HepG2 (cell line): ENCODE results near the gene TXLNA. TPM values are rescaled to one million over a fixed set of nuclear protein-coding genes. Genes with fewer than 3 reads are reported as not detected.

Experiments
- ATAC-seq: fragments of 200-7000 bp; cut with Tn5 transposase; 3 replicates; pipeline ENCODE4 v1.9.1; 2020; ENCODE audit warnings: mild to moderate bottlenecking, moderate library complexity
- BruUV-seq: library from RNA; stranded (reverse); fragments of 400-500 nt; replicated peaks from 2 replicates; lab custom pipeline; 2021; lab: Mats Ljungman, UMichigan
- CTCF ChIA-PET: fragments of 300-600 bp; formaldehyde crosslinking; extraction: SDS; loops from one replicate; lab custom pipeline; 2021; ENCODE audit warnings: low total read pairs, inconsistent platforms, low intra/inter-chr PET ratio; lab: Yijun Ruan, JAX
- POLR2A ChIA-PET: fragments of 350-600 bp; sonication (Branson Sonifier 250); formaldehyde crosslinking; loops from one replicate; lab custom pipeline; 2020; ENCODE audit warnings: antibody characterized with exemption, inconsistent platforms; lab: Yijun Ruan, JAX
- DNase-seq: peaks from one replicate; pipeline ENCODE4 v3.0.0-alpha.2; 2015; ENCODE audit warnings: low spot score
- FAIRE-seq: peaks from 3 replicates; lab custom pipeline; 2011; peaks lifted over from hg19 to GRCh38; lab: Jason Lieb, UNC
- H2AFZ ChIP-seq: one replicate; pipeline ENCODE4 v1.6.1; 2011; ENCODE audit warnings: low read length, inconsistent platforms
- H3K27ac ChIP-seq: fragments of 300-600 bp; 3 replicates; pipeline ENCODE4 v1.8.0; 2011; ENCODE audit warnings: mixed run types, mild to moderate bottlenecking, mixed read lengths, low read length, inconsistent platforms; ENCODE audit not compliant: insufficient read depth; ENCODE audit errors: extremely low read length
- H3K27me3 ChIP-seq, 2 experiments: fragments of 200-600 bp in 1 of 2; 2 replicates in 1 of 2; 3 replicates in 1 of 2; pipeline versions ENCODE4 v1.6.0 to v1.8.0; 2011; ENCODE audit warnings: low read length in 2 of 2, mild to moderate bottlenecking in 2 of 2, moderate library complexity in 2 of 2, inconsistent platforms in 1 of 2; ENCODE audit not compliant: insufficient read depth in 2 of 2, control insufficient read depth in 1 of 2
- H3K36me3 ChIP-seq, 2 experiments: fragments of 200-600 bp in 1 of 2; replicated peaks in 1 of 2; 2 replicates in 1 of 2; 3 replicates in 1 of 2; pipeline versions ENCODE4 v1.5.1 to v1.8.0; 2011; ENCODE audit warnings: low read length in 2 of 2, inconsistent platforms in 1 of 2; ENCODE audit not compliant: insufficient read depth in 2 of 2, control insufficient read depth in 1 of 2
- H3K4me1 ChIP-seq: 2 replicates; pipeline ENCODE4 v1.5.1; 2012; ENCODE audit warnings: low read length, inconsistent platforms; ENCODE audit not compliant: insufficient read depth
- H3K4me2 ChIP-seq: 2 replicates; pipeline ENCODE4 v1.6.0; 2011; ENCODE audit warnings: low read depth, low read length, inconsistent platforms
- H3K4me3 ChIP-seq, 3 experiments: fragments of 200-600 bp in 1 of 3; sonication (generic), shearing (Covaris generic) in 1 of 3; replicated peaks in 1 of 3; 2 replicates each; pipeline ENCODE4 v1.5.1; 2011 to 2016; ENCODE audit warnings: low read length in 3 of 3, inconsistent platforms in 2 of 3, low read depth in 2 of 3, mild to moderate bottlenecking in 2 of 3, control low read depth in 1 of 3, mixed read lengths in 1 of 3; ENCODE audit not compliant: insufficient read depth in 1 of 3
- H3K79me2 ChIP-seq: one replicate; pipeline ENCODE4 v1.6.1; 2011; ENCODE audit warnings: low read length, inconsistent platforms; ENCODE audit not compliant: insufficient read depth
- H3K9ac ChIP-seq: 2 replicates; pipeline ENCODE4 v1.6.0; 2011; ENCODE audit warnings: mild to moderate bottlenecking, low read depth, low read length, inconsistent platforms; ENCODE audit not compliant: insufficient read depth
- H3K9me3 ChIP-seq: 2 replicates; pipeline ENCODE4 v1.5.1; 2012; ENCODE audit warnings: mild to moderate bottlenecking, low read length
- H4K20me1 ChIP-seq: 2 replicates; pipeline ENCODE4 v1.6.0; 2011; ENCODE audit warnings: inconsistent platforms, mild to moderate bottlenecking, low read length, moderate library complexity; ENCODE audit not compliant: insufficient read depth
- ATF7 ChIP-seq, 2 experiments: fragments of 450-650 bp in 1 of 2; sonication (generic) in 1 of 2; formaldehyde crosslinking in 1 of 2; IDR thresholded peaks; 2 replicates each; pipeline versions ENCODE4 v1.4.0 to v1.6.1; 2016 to 2020; ENCODE audit warnings: antibody characterized with exemption in 1 of 2, mild to moderate bottlenecking in 1 of 2, missing genetic modification reagents in 1 of 2
- CBX1 ChIP-seq: IDR thresholded peaks from one replicate; pipeline ENCODE4 v1.6.1; 2016; ENCODE audit warnings: antibody characterized with exemption, low read depth
- CEBPG ChIP-seq: IDR thresholded peaks from 2 replicates; pipeline ENCODE4 v1.6.1; 2016
- DMAP1 ChIP-seq: IDR thresholded peaks from 2 replicates; pipeline ENCODE4 v1.6.1; 2016
- HOXD1 ChIP-seq: sonication (generic); formaldehyde crosslinking; IDR thresholded peaks from 2 replicates; pipeline ENCODE4 v1.5.0; 2020; ENCODE audit warnings: missing genetic modification reagents
- KLF13 ChIP-seq: sonication (generic); formaldehyde crosslinking; IDR thresholded peaks from 2 replicates; pipeline ENCODE4 v1.4.0; 2020; ENCODE audit warnings: mild to moderate bottlenecking, missing genetic modification reagents
- NFRKB ChIP-seq: fragments of 450-650 bp; IDR thresholded peaks from 2 replicates; pipeline ENCODE4 v1.6.1; 2017
- PHB2 ChIP-seq: fragments of 450-650 bp; IDR thresholded peaks from 2 replicates; pipeline ENCODE4 v1.6.1; 2018; ENCODE audit not compliant: partially characterized antibody
- RBFOX2 ChIP-seq: fragments of 200-400 bp; formaldehyde crosslinking; IDR thresholded peaks from 2 replicates; pipeline ENCODE4 v1.6.1; 2017; ENCODE audit warnings: low read depth, mild to moderate bottlenecking, low read length
- TEAD3 ChIP-seq: optimal IDR thresholded peaks from 2 replicates; pipeline ENCODE3; 2016; ENCODE audit warnings: borderline replicate concordance
- ZNF501 ChIP-seq: sonication (generic); formaldehyde crosslinking; IDR thresholded peaks from 2 replicates; pipeline ENCODE4 v1.5.1; 2020; ENCODE audit warnings: mild to moderate bottlenecking, moderate library complexity, missing genetic modification reagents
- WGBS: methylation state at CpG from one replicate; pipeline ENCODE4 v1.1.6; 2017; ENCODE audit warnings: low lambda C conversion rate; 5-methylcytosine and 5-hydroxymethylcytosine counted together
- in situ Hi-C: cut with HindIII; loops from 2 replicates; pipeline ENCODE4 v1.10.0; 2017; ENCODE audit warnings: low pct_unique_long_range_greater_than_20kb; ENCODE audit not compliant: extremely low pct_ligation_motif_present
- intact Hi-C: fragments of 100-400 bp; cut with micrococcal nuclease; formaldehyde crosslinking; loops from one replicate; pipeline ENCODE4 v1.10.0; 2022; ENCODE audit not compliant: unreplicated experiment
- polyA plus RNA-seq, 8 experiments: library from polyadenylated mRNA; depleted of rRNA in 3 of 8; stranded (reverse) in 7 of 8; unstranded in 1 of 8; fragments of >200 nt; fragmentation: Illumina TruSeq in 4 of 8; extraction: Trizol in 4 of 8; gene quantifications; 2 replicates each; pipeline versions ENCODE4 v1.2.1 to v1.2.3, GENCODE V29; 2011 to 2016; ENCODE audit warnings: low read depth in 4 of 8, missing spikeins in 1 of 8, mixed read lengths in 1 of 8; ENCODE audit not compliant: insufficient read depth in 1 of 8
- total RNA-seq, 5 experiments: library from RNA; depleted of rRNA; stranded (reverse); fragments of >200 nt; fragmentation: Illumina TruSeq; extraction: Trizol; gene quantifications; 2 replicates each; pipeline ENCODE4 v1.2.3, GENCODE V29; 2016; ENCODE audit warnings: low read depth in 1 of 5
- TF ChIP-seq, protein P1 (sequence below): sonication (generic); formaldehyde crosslinking; IDR thresholded peaks from 2 replicates; pipeline ENCODE4 v1.4.0; 2020; ENCODE audit warnings: missing genetic modification reagents
- TF ChIP-seq, protein P2 (sequence below): sonication (generic); formaldehyde crosslinking; IDR thresholded peaks from 2 replicates; pipeline ENCODE4 v1.5.0; 2020; ENCODE audit warnings: mild to moderate bottlenecking, missing genetic modification reagents
- TF ChIP-seq, protein P3 (sequence below): sonication (generic); formaldehyde crosslinking; IDR thresholded peaks from 2 replicates; pipeline ENCODE4 v1.4.0; 2020; ENCODE audit warnings: low read depth, missing genetic modification reagents

Gene TXLNA
- total and polyA plus RNA-seq, 2 of the 13 experiments (the other 11 are each of a cell fraction or from before 2014, with no cell fraction given) = 29.6 to 67.8 TPM

DNA sequence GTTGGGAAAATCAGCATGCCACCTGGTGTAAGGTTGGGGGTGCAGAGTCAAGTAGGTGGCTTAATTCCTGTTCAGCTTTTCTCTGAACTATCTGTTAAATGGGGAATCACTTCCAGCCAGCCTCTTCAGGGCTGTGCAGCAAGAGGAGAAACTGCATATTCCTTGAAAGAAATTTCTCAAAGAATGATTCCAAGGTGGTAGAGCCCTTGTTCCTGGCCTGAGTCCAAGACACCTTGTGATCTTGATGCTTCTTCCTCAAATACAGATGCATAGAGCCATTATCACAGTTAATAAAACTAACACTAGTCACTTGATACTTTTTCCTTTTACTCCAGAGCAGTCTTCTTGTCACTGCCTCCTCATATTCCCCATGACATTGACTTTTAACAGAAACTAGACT, 5.2 kb downstream of the TXLNA start:
- Histone ChIP-seq H3K27ac (no peak overlapping the region), H3K9me3 (no peaks in the 10 kb centered on the region), H3K79me2 (peaks cover 57% of the 10 kb centered on the region), H3K4me2 (no peak overlapping the region; the same call in 1 of the 2 replicates), H4K20me1 (peaks cover 2% of the 10 kb centered on the region; the same call in 1 of the 2 replicates), H3K4me3 (no peak overlapping the region), H3K4me1 (peaks cover 50% of the 10 kb centered on the region), H3K9ac (no peak overlapping the region), H3K27me3 (no peaks in the 10 kb centered on the region), H2AFZ (no peak overlapping the region), H3K36me3 (peaks cover 26 to 61% of the 10 kb centered on the region in 2 experiments)
- TF ChIP-seq ATF7 (IDR thresholded peaks at IDR 0.05) (no peak), ATF7 (CRISPR knock-in tag; IDR thresholded peaks at IDR 0.05) (no peak), PHB2 (no peak), NFRKB (no peak), RBFOX2 (0 out of 2 replicates have a peak, but pooled peaks have one; percentile 16)
- in situ Hi-C loops = no loop called here
- ATAC-seq = no peak
- CTCF ChIA-PET = no interaction called here
- BruUV-seq = no TSS peak
- no peak for DNase-seq
- intact Hi-C loops = no loop called here
- no peak for FAIRE-seq
- POLR2A ChIA-PET = interaction anchor here (1.1 kb wide), 1 partner anchor 77 kb away, joined by 3 read pairs; the partner anchor contains the start of gene KPNA6

DNA sequence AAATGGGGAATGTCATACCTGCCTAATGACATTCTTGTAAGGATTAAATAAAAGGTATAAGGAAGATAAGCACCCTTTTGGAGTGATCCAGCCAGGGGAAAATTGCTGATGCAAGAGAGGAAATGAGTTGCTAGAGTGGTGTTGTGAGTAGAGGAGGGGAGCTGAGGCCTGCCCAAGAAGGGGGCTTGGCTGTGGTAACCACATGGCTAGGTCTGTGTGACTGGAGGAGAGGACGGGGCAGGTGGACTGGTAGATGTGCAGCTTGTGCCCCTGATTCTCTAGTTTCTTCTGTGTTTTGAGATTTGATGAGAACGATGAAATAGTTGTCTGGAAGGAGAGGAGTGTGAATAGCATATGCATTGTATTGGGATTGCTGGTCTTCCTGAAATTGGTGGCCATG, 6.6 kb downstream of the TXLNA start:
- H3K36me3 ChIP-seq = peaks cover 32 to 74% of the 10 kb centered on the region in 2 experiments
- H3K27me3 ChIP-seq = no peaks in the 10 kb centered on the region
- H3K79me2 ChIP-seq = peaks cover 46% of the 10 kb centered on the region
- in situ Hi-C loops = no loop called here
- 98% methylated on average over 2 of the region's 2 CpGs for WGBS
- H3K4me3 ChIP-seq = no peak overlapping the region
- ATAC-seq (no peak), DNase-seq (no peak), FAIRE-seq (no peak)
- intact Hi-C loops = no loop called here
- no peak overlapping the region for H2AFZ ChIP-seq
- ChIA-PET POLR2A (no interaction called here), CTCF (no interaction called here)
- H3K9ac ChIP-seq = no peak overlapping the region
- H4K20me1 ChIP-seq = peaks cover 2% of the 10 kb centered on the region; the same call in 1 of the 2 replicates
- no peaks in the 10 kb centered on the region for H3K9me3 ChIP-seq
- H3K27ac ChIP-seq = no peak overlapping the region
- BruUV-seq = TSS peak; percentile 4
- peak overlapping the region; percentile 30 for H3K4me2 ChIP-seq
- peaks cover 43% of the 10 kb centered on the region for H3K4me1 ChIP-seq
- TF ChIP-seq ZNF501 (CRISPR knock-in tag) = no peak
- TF ChIP-seq CBX1 = no peak
- peak; percentile 48; the same call in 1 of the 2 replicates for TF ChIP-seq CEBPG (CRISPR knock-in tag)
- TF ChIP-seq, protein P1, sequence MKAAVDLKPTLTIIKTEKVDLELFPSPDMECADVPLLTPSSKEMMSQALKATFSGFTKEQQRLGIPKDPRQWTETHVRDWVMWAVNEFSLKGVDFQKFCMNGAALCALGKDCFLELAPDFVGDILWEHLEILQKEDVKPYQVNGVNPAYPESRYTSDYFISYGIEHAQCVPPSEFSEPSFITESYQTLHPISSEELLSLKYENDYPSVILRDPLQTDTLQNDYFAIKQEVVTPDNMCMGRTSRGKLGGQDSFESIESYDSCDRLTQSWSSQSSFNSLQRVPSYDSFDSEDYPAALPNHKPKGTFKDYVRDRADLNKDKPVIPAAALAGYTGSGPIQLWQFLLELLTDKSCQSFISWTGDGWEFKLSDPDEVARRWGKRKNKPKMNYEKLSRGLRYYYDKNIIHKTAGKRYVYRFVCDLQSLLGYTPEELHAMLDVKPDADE = no peak
- TF ChIP-seq, protein P2, sequence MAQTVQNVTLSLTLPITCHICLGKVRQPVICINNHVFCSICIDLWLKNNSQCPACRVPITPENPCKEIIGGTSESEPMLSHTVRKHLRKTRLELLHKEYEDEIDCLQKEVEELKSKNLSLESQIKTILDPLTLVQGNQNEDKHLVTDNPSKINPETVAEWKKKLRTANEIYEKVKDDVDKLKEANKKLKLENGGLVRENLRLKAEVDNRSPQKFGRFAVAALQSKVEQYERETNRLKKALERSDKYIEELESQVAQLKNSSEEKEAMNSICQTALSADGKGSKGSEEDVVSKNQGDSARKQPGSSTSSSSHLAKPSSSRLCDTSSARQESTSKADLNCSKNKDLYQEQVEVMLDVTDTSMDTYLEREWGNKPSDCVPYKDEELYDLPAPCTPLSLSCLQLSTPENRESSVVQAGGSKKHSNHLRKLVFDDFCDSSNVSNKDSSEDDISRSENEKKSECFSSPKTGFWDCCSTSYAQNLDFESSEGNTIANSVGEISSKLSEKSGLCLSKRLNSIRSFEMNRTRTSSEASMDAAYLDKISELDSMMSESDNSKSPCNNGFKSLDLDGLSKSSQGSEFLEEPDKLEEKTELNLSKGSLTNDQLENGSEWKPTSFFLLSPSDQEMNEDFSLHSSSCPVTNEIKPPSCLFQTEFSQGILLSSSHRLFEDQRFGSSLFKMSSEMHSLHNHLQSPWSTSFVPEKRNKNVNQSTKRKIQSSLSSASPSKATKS (CRISPR knock-in tag) = no peak
- TF ChIP-seq, protein P3, sequence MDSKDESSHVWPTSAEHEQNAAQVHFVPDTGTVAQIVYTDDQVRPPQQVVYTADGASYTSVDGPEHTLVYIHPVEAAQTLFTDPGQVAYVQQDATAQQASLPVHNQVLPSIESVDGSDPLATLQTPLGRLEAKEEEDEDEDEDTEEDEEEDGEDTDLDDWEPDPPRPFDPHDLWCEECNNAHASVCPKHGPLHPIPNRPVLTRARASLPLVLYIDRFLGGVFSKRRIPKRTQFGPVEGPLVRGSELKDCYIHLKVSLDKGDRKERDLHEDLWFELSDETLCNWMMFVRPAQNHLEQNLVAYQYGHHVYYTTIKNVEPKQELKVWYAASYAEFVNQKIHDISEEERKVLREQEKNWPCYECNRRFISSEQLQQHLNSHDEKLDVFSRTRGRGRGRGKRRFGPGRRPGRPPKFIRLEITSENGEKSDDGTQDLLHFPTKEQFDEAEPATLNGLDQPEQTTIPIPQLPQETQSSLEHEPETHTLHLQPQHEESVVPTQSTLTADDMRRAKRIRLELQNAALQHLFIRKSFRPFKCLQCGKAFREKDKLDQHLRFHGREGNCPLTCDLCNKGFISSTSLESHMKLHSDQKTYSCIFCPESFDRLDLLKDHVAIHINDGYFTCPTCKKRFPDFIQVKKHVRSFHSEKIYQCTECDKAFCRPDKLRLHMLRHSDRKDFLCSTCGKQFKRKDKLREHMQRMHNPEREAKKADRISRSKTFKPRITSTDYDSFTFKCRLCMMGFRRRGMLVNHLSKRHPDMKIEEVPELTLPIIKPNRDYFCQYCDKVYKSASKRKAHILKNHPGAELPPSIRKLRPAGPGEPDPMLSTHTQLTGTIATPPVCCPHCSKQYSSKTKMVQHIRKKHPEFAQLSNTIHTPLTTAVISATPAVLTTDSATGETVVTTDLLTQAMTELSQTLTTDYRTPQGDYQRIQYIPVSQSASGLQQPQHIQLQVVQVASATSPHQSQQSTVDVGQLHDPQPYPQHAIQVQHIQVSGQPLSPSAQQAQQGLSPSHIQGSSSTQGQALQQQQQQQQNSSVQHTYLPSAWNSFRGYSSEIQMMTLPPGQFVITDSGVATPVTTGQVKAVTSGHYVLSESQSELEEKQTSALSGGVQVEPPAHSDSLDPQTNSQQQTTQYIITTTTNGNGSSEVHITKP (CRISPR knock-in tag) = no peak
- TF ChIP-seq KLF13 (CRISPR knock-in tag) = no peak
- TF ChIP-seq TEAD3 (CRISPR knock-in tag) = no peak
- TF ChIP-seq DMAP1 (CRISPR knock-in tag) = no peak
- no peak for TF ChIP-seq HOXD1 (CRISPR knock-in tag)
